GM12878 (cell line): ENCODE measurements around the gene CMSS1. TPM values are rescaled to one million over a fixed set of nuclear protein-coding genes. Genes with fewer than 3 reads are reported as not detected.

ENCODE experiments used
- CBFB ChIP-seq: IDR thresholded peaks from 2 replicates; pipeline ENCODE4 v1.6.1; 2016; ENCODE audit warnings: antibody characterized with exemption, low read depth
- EED ChIP-seq: sonication (generic); IDR thresholded peaks from 2 replicates; pipeline ENCODE4 v1.6.1; 2016; ENCODE audit warnings: antibody characterized with exemption, low read depth
- GABPA ChIP-seq: IDR thresholded peaks from 2 replicates; pipeline ENCODE4 v1.6.1; 2014; ENCODE audit warnings: antibody characterized with exemption, low read depth, mild to moderate bottlenecking, inconsistent platforms
- HDAC2 ChIP-seq: fragments of 200-600 bp; sonication (generic); IDR thresholded peaks from 2 replicates; pipeline ENCODE4 v1.6.1; 2017
- HDGF ChIP-seq: fragments of 450-650 bp; IDR thresholded peaks from 2 replicates; pipeline ENCODE4 v1.6.1; 2016; ENCODE audit warnings: antibody characterized with exemption
- IKZF2 ChIP-seq, 2 experiments: fragments of 450-650 bp; IDR thresholded peaks; 2 replicates each; pipeline ENCODE4 v1.6.1; 2017; ENCODE audit warnings: mild to moderate bottlenecking in 2 of 2, moderate library complexity in 2 of 2
- JUNB ChIP-seq: IDR thresholded peaks from 2 replicates; pipeline ENCODE4 v1.6.1; 2016; ENCODE audit warnings: antibody characterized with exemption, mild to moderate bottlenecking
- JUND ChIP-seq: IDR thresholded peaks from 2 replicates; pipeline ENCODE4 v1.6.1; 2012; ENCODE audit warnings: low read depth, mild to moderate bottlenecking, low read length, improper control_type of control experiment, moderate library complexity
- NR2C1 ChIP-seq: fragments of 450-650 bp; IDR thresholded peaks from 2 replicates; pipeline ENCODE4 v1.6.1; 2017; ENCODE audit warnings: antibody characterized with exemption, mild to moderate bottlenecking, moderate library complexity
- NRF1 ChIP-seq: conservative IDR thresholded peaks from 2 replicates; pipeline ENCODE4 v1.6.1; 2011; ENCODE audit warnings: mild to moderate bottlenecking, low read depth, low read length, improper control_type of control experiment
- POLR2AphosphoS2 ChIP-seq: IDR thresholded peaks from 2 replicates; pipeline ENCODE4 v1.6.1; 2011; ENCODE audit warnings: low read depth, mild to moderate bottlenecking, low read length, improper control_type of control experiment, moderate library complexity
- POLR2AphosphoS5 ChIP-seq: IDR thresholded peaks from 2 replicates; pipeline ENCODE4 v1.6.1; 2011; ENCODE audit warnings: mild to moderate bottlenecking, low read length, inconsistent platforms
- POU2F2 ChIP-seq: IDR thresholded peaks from 3 replicates; pipeline ENCODE4 v1.6.1; 2011; ENCODE audit warnings: low read depth, mild to moderate bottlenecking, low read length, borderline replicate concordance
- RAD51 ChIP-seq: fragments of 450-650 bp; IDR thresholded peaks from 2 replicates; pipeline ENCODE4 v1.6.1; 2016; ENCODE audit warnings: moderate library complexity, mild to moderate bottlenecking, inconsistent platforms
- RCOR1 ChIP-seq: conservative IDR thresholded peaks from 2 replicates; pipeline ENCODE4 v1.6.1; 2012; ENCODE audit warnings: low read depth, low read length, improper control_type of control experiment
- RUNX3 ChIP-seq: IDR thresholded peaks from 2 replicates; pipeline ENCODE4 v1.6.1; 2012; ENCODE audit warnings: low read length, inconsistent platforms
- SP1 ChIP-seq: IDR thresholded peaks from one replicate; pipeline ENCODE4 v1.6.1; 2011; ENCODE audit warnings: low read depth, low read length
- SREBF1 ChIP-seq: IDR thresholded peaks from 2 replicates; pipeline ENCODE4 v1.6.1; 2012; ENCODE audit warnings: mild to moderate bottlenecking, low read length
- SRF ChIP-seq, 2 experiments: IDR thresholded peaks; 2 replicates each; pipeline ENCODE4 v1.6.1; 2011; ENCODE audit warnings: low read depth in 2 of 2, low read length in 2 of 2, mild to moderate bottlenecking in 1 of 2, moderate library complexity in 1 of 2
- TAF1 ChIP-seq: IDR thresholded peaks from 2 replicates; pipeline ENCODE4 v1.6.1; 2011; ENCODE audit warnings: mild to moderate bottlenecking, low read depth, low read length, borderline replicate concordance
- TARDBP ChIP-seq: IDR thresholded peaks from 2 replicates; pipeline ENCODE4 v1.6.1; 2016; ENCODE audit warnings: borderline replicate concordance
- TBL1XR1 ChIP-seq: IDR thresholded peaks from 2 replicates; pipeline ENCODE4 v1.6.1; 2012; ENCODE audit warnings: low read depth, low read length, improper control_type of control experiment
- ZBTB4 ChIP-seq: fragments of 450-650 bp; formaldehyde crosslinking; IDR thresholded peaks from 2 replicates; pipeline ENCODE4 v1.4.0; 2022; ENCODE audit warnings: mild to moderate bottlenecking, moderate library complexity
- polyA plus RNA-seq, 11 experiments: library from polyadenylated mRNA; depleted of rRNA in 4 of 11; unstranded in 6 of 11; stranded (reverse) in 5 of 11; fragments of >200 nt; fragmentation: Nextera tagmentation in 4 of 11; fragmentation: Illumina TruSeq in 1 of 11; extraction: Ambion mirVana in 4 of 11; extraction: Trizol in 1 of 11; gene quantifications; 1 replicate in 1 of 11; 2 replicates in 10 of 11; pipeline versions ENCODE4 v1.2.1 to v1.2.3, GENCODE V29; 2011 to 2016; ENCODE audit warnings: inconsistent platforms in 2 of 11, missing spikeins in 2 of 11, low read depth in 1 of 11
- total RNA-seq, 4 experiments: library from RNA; depleted of rRNA in 3 of 4; stranded (reverse); fragments of >200 nt in 3 of 4; fragmentation: Illumina TruSeq in 1 of 4; extraction: Trizol in 1 of 4; gene quantifications; 2 replicates each; pipeline versions ENCODE4 v1.2.1 to v1.2.3, GENCODE V29; 2013 to 2021
- TF ChIP-seq, protein P1 (sequence below): fragments of 450-650 bp; IDR thresholded peaks from 2 replicates; pipeline ENCODE4 v1.6.1; 2017; ENCODE audit warnings: mild to moderate bottlenecking, low read depth, inconsistent platforms; ENCODE audit not compliant: poor library complexity, severe bottlenecking
- TF ChIP-seq, protein P2 (sequence below): IDR thresholded peaks from 2 replicates; pipeline ENCODE4 v1.6.1; 2012; ENCODE audit warnings: low read depth, low read length, improper control_type of control experiment
- TF ChIP-seq, protein P3 (sequence below): fragments of 450-650 bp; IDR thresholded peaks from 2 replicates; pipeline ENCODE4 v1.6.1; 2017; ENCODE audit warnings: borderline replicate concordance

CMSS1 gene
- total and polyA plus RNA-seq, 10 of the 15 experiments (the other 5 are each of a cell fraction or from before 2014, with no cell fraction given): 31.0 to 118 (median 70.1) TPM

GRCh38 chr3:99875929-99876841 is 58.5 kb downstream of the CMSS1 start (continued):
- no peak; the same call in 1 of the 2 replicates for TF ChIP-seq HDAC2
- peak; percentile 97 to 98 for TF ChIP-seq SRF (IDR thresholded peaks at IDR 0.05; ENCODE audit: low read depth in 2 of 2, low read length in 2 of 2)
- TF ChIP-seq EED: 0 out of 2 replicates have a peak, but pooled peaks have one; percentile 26
- TF ChIP-seq ZBTB4 (CRISPR knock-in tag): no peak
- no peak for TF ChIP-seq TARDBP
- TF ChIP-seq GABPA: no peak
- TF ChIP-seq IKZF2 (IDR thresholded peaks at IDR 0.05): no peak
- no peak for TF ChIP-seq NRF1
- TF ChIP-seq RUNX3: peak; percentile 50
- no peak for TF ChIP-seq JUND
- TF ChIP-seq TBL1XR1: 0 out of 2 replicates have a peak, but pooled peaks have one; percentile 18
- TF ChIP-seq RCOR1: no peak
- no peak for TF ChIP-seq JUNB
- TF ChIP-seq POLR2AphosphoS5: peak; percentile 62; the same call in 1 of the 2 replicates
- TF ChIP-seq, protein P1, sequence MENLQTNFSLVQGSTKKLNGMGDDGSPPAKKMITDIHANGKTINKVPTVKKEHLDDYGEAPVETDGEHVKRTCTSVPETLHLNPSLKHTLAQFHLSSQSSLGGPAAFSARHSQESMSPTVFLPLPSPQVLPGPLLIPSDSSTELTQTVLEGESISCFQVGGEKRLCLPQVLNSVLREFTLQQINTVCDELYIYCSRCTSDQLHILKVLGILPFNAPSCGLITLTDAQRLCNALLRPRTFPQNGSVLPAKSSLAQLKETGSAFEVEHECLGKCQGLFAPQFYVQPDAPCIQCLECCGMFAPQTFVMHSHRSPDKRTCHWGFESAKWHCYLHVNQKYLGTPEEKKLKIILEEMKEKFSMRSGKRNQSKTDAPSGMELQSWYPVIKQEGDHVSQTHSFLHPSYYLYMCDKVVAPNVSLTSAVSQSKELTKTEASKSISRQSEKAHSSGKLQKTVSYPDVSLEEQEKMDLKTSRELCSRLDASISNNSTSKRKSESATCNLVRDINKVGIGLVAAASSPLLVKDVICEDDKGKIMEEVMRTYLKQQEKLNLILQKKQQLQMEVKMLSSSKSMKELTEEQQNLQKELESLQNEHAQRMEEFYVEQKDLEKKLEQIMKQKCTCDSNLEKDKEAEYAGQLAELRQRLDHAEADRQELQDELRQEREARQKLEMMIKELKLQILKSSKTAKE: no peak
- TF ChIP-seq RAD51: no peak
- no peak for TF ChIP-seq CBFB
- TF ChIP-seq HDGF: no peak
- TF ChIP-seq POLR2AphosphoS2: no peak
- no peak for TF ChIP-seq SREBF1
- no peak for TF ChIP-seq POU2F2
- TF ChIP-seq, protein P2, sequence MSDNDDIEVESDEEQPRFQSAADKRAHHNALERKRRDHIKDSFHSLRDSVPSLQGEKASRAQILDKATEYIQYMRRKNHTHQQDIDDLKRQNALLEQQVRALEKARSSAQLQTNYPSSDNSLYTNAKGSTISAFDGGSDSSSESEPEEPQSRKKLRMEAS: no peak
- no peak for TF ChIP-seq SP1
- TF ChIP-seq, protein P3, sequence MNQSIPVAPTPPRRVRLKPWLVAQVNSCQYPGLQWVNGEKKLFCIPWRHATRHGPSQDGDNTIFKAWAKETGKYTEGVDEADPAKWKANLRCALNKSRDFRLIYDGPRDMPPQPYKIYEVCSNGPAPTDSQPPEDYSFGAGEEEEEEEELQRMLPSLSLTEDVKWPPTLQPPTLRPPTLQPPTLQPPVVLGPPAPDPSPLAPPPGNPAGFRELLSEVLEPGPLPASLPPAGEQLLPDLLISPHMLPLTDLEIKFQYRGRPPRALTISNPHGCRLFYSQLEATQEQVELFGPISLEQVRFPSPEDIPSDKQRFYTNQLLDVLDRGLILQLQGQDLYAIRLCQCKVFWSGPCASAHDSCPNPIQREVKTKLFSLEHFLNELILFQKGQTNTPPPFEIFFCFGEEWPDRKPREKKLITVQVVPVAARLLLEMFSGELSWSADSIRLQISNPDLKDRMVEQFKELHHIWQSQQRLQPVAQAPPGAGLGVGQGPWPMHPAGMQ: no peak
- TF ChIP-seq TAF1: peak; percentile 82; the same call in 1 of the 2 replicates
- no peak for TF ChIP-seq NR2C1
